ENCODE data around the gene ZMYND8. TPM values are rescaled to one million over a fixed set of nuclear protein-coding genes. Genes with fewer than 3 reads are reported as not detected.

Gene ZMYND8
- total and polyA plus RNA-seq, 2 donors (not counting 3 experiments of a cell fraction or from before 2014, with no cell fraction given), result 30.6 to 75.2 TPM

DNA sequence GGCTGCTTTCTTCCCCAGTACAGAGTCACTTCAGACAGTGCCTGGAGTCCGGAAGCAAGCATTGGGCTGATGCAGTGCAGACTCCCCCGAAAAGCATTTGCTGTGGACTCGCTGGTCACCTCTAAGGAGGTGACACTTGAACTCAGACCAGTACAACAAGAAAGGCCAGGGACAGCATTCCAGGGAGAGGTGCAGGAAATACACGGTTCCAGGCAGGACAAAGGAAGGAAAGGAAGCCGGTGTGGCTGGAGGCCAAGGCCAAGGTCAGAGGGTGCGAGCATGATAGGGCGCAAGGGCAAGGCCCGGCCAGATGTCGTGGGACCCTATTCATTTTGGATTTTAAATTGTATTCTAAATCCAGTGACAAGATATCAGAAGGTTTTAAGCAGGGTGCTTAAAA, 160.9 kb downstream of the ZMYND8 start:
- no peak overlapping the region for H3K27ac ChIP-seq (ENCODE audit: insufficient read depth, low read depth, low read length)
- H3K36me3 ChIP-seq (ENCODE audit: control insufficient read depth in 2 of 2, extremely low read depth in 1 of 2, insufficient read depth in 2 of 2, low read length in 2 of 2), result no peaks in the 10 kb centered on the region
- H3K9me1 ChIP-seq (replicated peaks; ENCODE audit: control insufficient read depth, extremely low read depth, insufficient read depth, low read length), result no peaks in the 10 kb centered on the region
- no peaks in the 10 kb centered on the region for H3K79me2 ChIP-seq (ENCODE audit: control insufficient read depth, insufficient read depth, low read length)
- H3K9ac ChIP-seq (replicated peaks; ENCODE audit: extremely low read depth, insufficient read depth, low read length), result no peak overlapping the region
- no peak overlapping the region for H3K4me3 ChIP-seq (replicated peaks in 1 of 3; ENCODE audit: insufficient read depth in 1 of 3, low read depth in 1 of 3, low read length in 3 of 3)
- intact Hi-C loops (cut with micrococcal nuclease) (loop anchor here (5.0 kb wide), 1 partner anchor 1427 kb away; no protein-coding TSS in a partner anchor), dilution Hi-C loops (cut with MboI; ENCODE audit: extremely low pct_ligation_motif_present, low sequenced_read_pairs) (no loop called here)
- H4K20me1 ChIP-seq (replicated peaks; ENCODE audit: control insufficient read depth, extremely low read depth, insufficient read depth, low read length), result no peaks in the 10 kb centered on the region
- ChIA-PET POLR2A (no interaction called here), CTCF (interaction anchor here (1.2 to 7.0 kb wide), 5 partner anchors 12 to 465 kb away, joined by 5 to 83 read pairs (median 6); no protein-coding TSS in a partner anchor)
- no peak overlapping the region for H2AFZ ChIP-seq (ENCODE audit: low read depth, low read length)
- H3K27me3 ChIP-seq (ENCODE audit: control insufficient read depth in 2 of 2, insufficient read depth in 2 of 2, low read length in 2 of 2), result peaks cover 0 to 4% of the 10 kb centered on the region in 2 experiments
- peaks cover 3% of the 10 kb centered on the region for H3K4me1 ChIP-seq (ENCODE audit: control insufficient read depth, extremely low read depth, insufficient read depth, low read length)
- TF ChIP-seq, protein P1, sequence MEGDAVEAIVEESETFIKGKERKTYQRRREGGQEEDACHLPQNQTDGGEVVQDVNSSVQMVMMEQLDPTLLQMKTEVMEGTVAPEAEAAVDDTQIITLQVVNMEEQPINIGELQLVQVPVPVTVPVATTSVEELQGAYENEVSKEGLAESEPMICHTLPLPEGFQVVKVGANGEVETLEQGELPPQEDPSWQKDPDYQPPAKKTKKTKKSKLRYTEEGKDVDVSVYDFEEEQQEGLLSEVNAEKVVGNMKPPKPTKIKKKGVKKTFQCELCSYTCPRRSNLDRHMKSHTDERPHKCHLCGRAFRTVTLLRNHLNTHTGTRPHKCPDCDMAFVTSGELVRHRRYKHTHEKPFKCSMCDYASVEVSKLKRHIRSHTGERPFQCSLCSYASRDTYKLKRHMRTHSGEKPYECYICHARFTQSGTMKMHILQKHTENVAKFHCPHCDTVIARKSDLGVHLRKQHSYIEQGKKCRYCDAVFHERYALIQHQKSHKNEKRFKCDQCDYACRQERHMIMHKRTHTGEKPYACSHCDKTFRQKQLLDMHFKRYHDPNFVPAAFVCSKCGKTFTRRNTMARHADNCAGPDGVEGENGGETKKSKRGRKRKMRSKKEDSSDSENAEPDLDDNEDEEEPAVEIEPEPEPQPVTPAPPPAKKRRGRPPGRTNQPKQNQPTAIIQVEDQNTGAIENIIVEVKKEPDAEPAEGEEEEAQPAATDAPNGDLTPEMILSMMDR (IDR thresholded peaks at IDR 0.05; ENCODE audit: extremely low read depth in 1 of 2, insufficient read depth in 1 of 2, low read depth in 1 of 2, low read length in 2 of 2), result no peak
- TF ChIP-seq FOS (IDR thresholded peaks at IDR 0.05; ENCODE audit: borderline replicate concordance, insufficient read depth, low read length) (no peak), MYC (IDR thresholded peaks at IDR 0.05; ENCODE audit: low read depth, low read length) (no peak), EZH2 (IDR thresholded peaks at IDR 0.05; ENCODE audit: borderline replicate concordance, low read depth, low read length, severe bottlenecking) (no peak), POLR2AphosphoS5 (IDR thresholded peaks at IDR 0.05; ENCODE audit: insufficient read depth, low read depth, low read length) (no peak), JUN (IDR thresholded peaks at IDR 0.05; ENCODE audit: borderline replicate concordance, insufficient read depth, insufficient read length, low read depth) (no peak), POLR2A (IDR thresholded peaks at IDR 0.05; ENCODE audit: low read depth, low read length) (no peak), GATA2 (IDR thresholded peaks at IDR 0.05; ENCODE audit: insufficient read depth, insufficient read length, low read depth, low read length) (no peak)
- TF ChIP-seq, protein P2, sequence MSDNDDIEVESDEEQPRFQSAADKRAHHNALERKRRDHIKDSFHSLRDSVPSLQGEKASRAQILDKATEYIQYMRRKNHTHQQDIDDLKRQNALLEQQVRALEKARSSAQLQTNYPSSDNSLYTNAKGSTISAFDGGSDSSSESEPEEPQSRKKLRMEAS (IDR thresholded peaks at IDR 0.05; ENCODE audit: insufficient read depth, insufficient read length), result no peak
- no peak overlapping the region for H3K4me2 ChIP-seq (ENCODE audit: insufficient read depth, low read length)
- no peaks in the 10 kb centered on the region for H3K9me3 ChIP-seq (replicated peaks; ENCODE audit: control insufficient read depth, insufficient read depth, low read length)
- DNase-seq (ENCODE audit: low read depth, low spot score), result no peak
- BruUV-seq (replicated peaks), result no TSS peak
- FAIRE-seq, result no peak

All from endothelial cell of umbilical vein (primary cell).